ENCODE results near the gene OLAH. TPM values are rescaled to one million over a fixed set of nuclear protein-coding genes. Genes with fewer than 3 reads are reported as not detected.
"Not testable (repeated sequence)": the region's sequence is repeated elsewhere in the genome, so short reads cannot be mapped to it uniquely, and the experiment has no call there.

Gene OLAH
- under 1 TPM; 0.45 to 0.61 TPM for total RNA-seq

DNA sequence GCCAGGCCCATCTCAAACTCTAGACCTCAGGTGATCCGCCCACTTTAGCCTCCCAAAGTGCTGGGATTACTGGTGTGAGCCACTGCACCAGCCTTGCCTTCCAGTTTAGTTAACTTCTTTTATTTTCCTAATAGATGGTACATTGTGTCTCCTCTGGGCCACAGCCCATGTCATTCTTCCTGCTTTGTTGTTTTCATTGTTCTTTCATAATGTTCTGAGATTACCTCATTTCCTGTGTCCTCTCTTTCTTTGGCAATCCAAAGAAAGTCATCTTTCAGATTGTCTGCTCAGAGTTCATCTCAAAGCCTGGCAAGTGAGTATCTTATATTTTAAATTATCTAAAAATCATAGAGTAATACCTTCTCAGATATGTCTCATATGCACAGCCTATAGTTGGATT is at the start of gene OLAH:
OLAH (plus strand) TSS at position 270 of the 400 bp plus-strand sequence. CDS start 3,346 bp downstream, outside the sequence.
- POLR2A ChIA-PET = no interaction called here
- ATAC-seq (ENCODE audit: low read depth) = peak; percentile 58
- peaks cover 21% of the 10 kb centered on the region for H3K4me1 Mint-ChIP-seq

DNA sequence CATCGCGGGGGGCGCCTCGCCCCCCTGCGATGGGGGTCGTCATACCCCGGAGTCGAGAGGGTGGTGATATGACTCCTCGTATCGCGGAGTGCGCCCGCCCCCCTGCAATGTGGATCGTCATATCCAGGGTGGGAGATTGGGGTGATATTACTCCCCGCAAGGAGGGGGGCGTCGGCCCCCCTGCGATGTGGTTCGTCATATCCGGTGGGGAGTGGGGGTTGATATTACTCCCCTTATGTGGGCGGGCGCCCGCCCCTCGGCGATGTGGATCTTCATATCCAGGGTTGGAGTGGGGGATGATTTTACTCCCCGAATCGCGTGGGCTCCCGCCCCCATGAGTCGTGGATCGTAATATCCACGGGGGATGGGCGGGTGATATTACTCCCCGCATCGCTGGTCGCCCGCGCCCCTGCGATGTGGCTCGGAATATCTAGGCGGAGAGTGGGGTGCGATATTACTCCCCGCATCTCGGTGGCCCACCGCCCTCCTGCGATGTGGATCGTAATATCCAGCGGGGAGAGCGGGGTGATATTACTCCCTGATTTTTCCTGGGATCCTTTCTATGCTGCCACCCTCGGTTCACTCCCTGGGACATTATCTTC is 47.7 kb upstream of the OLAH start:
- POLR2A ChIA-PET = no interaction called here
- ATAC-seq (ENCODE audit: low read depth) (no peak), DNase-seq (no peak)
- Mint-ChIP-seq H3K4me1 (peaks cover 3% of the 10 kb centered on the region), H3K27ac (no peak overlapping the region), H3K9me3 (no peaks in the 10 kb centered on the region), H3K27me3 (peaks cover 2% of the 10 kb centered on the region), H3K36me3 (no peaks in the 10 kb centered on the region), H3K4me3 (no peak overlapping the region)

More for the DNA sequence above, at the start of gene OLAH:
- Mint-ChIP-seq H3K9me3 (peaks cover 6% of the 10 kb centered on the region), H3K4me3 (no peak within 1 kb of the TSS), H3K27ac (peak within 1 kb of the TSS; percentile 79), H3K27me3 (no peaks in the 10 kb centered on the region), H3K36me3 (peaks cover 4% of the 10 kb centered on the region)
- DNase-seq = no peak

DNA sequence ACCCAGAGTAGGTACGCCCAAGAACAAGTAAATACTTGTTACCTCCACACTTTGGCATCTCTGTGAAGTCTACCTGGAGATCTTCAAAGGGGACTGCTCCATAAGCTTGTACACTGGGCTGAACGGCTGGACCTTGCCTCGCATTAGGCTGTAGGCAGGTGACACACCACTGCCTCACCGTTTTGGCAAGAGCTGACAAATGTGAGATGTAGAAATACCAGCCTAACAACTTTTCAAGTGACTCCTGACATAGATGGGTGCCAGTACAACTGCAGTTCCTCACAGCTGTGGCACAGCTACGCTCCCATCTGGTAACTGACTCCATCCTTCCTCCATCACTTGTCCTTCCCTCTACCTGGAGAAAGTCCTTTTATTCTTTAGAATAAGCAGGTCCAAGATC is 30.2 kb upstream of the OLAH start:
- DNase-seq; H3K4me1 Mint-ChIP-seq; ATAC-seq (ENCODE audit: low read depth); H3K27ac Mint-ChIP-seq; POLR2A ChIA-PET; H3K36me3 Mint-ChIP-seq; H3K27me3 Mint-ChIP-seq; H3K9me3 Mint-ChIP-seq; H3K4me3 Mint-ChIP-seq: not testable (repeated sequence)

DNA sequence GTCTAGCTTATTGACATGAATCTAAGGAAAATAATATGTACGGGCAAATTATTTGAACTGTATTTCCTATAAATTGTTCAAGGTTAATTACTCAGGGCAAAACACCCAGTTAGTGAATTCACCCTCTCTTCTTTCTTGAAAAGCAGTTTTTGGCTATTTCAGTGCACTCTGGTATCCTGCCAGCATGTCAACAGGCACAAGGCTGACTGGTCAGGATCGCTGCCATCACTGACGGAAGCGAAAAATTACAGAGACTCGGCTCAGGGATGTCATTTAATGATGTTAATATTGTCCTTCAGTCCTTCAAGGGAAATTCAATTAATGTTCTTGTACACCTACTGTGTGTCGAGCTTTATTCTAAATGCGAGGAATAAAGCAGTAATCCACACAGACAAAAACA is 28.3 kb upstream of the OLAH start:
- no peaks in the 10 kb centered on the region for H3K36me3 Mint-ChIP-seq
- DNase-seq = no peak
- H3K9me3 Mint-ChIP-seq = no peaks in the 10 kb centered on the region
- no peaks in the 10 kb centered on the region for H3K27me3 Mint-ChIP-seq
- no peaks in the 10 kb centered on the region for H3K4me1 Mint-ChIP-seq
- no peak for ATAC-seq (ENCODE audit: low read depth)
- POLR2A ChIA-PET = no interaction called here
- H3K4me3 Mint-ChIP-seq = no peak overlapping the region
- no peak overlapping the region for H3K27ac Mint-ChIP-seq

DNA sequence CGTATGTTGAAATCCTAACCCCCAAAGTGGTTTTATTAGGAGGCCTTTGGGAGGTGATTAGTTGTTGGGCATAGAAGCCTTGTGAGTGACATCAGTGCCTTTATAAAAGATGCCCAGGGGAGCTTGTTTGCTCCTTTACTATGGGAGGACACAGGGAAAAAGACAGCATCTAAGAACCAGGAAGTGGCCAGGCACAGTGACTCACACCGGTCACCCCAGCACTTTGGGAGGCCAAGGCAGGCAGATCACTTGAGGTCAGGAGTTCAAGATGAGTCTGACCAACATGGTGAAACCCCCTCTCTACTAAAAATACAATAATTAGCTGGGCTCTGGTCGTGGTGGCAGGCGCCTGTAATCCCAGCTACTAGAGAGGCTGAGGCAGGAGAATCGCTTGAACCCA is 22.8 kb upstream of the OLAH start:
- ATAC-seq (ENCODE audit: low read depth); POLR2A ChIA-PET: not testable (repeated sequence)

DNA sequence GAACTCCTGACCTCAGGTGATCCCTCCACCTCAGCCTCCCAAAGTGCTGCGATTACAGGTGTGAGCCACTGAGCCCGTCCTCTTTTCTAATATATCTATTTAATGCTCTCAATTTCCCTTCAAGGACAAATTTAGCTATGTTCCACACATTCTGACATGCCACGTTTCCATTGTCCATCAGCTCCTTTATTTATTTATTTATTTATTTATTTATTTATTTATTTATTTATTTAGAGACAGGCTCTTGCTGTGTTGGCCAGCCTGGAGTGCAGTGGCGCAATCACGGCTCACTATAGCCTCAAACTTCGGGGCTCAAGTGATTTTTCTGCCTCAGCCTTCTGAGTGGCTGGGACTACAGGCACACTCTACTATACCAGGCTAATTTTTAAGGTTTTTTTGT is 20.7 kb upstream of the OLAH start:
- H3K4me3 Mint-ChIP-seq; H3K4me1 Mint-ChIP-seq; ATAC-seq (ENCODE audit: low read depth); H3K36me3 Mint-ChIP-seq; H3K27ac Mint-ChIP-seq; DNase-seq; POLR2A ChIA-PET; H3K9me3 Mint-ChIP-seq; H3K27me3 Mint-ChIP-seq: not testable (repeated sequence)

More for the DNA sequence above, 22.8 kb upstream of the OLAH start:
- not testable (repeated sequence) for H3K36me3 Mint-ChIP-seq, DNase-seq, H3K27ac Mint-ChIP-seq, H3K9me3 Mint-ChIP-seq, H3K4me3 Mint-ChIP-seq, H3K27me3 Mint-ChIP-seq, H3K4me1 Mint-ChIP-seq

DNA sequence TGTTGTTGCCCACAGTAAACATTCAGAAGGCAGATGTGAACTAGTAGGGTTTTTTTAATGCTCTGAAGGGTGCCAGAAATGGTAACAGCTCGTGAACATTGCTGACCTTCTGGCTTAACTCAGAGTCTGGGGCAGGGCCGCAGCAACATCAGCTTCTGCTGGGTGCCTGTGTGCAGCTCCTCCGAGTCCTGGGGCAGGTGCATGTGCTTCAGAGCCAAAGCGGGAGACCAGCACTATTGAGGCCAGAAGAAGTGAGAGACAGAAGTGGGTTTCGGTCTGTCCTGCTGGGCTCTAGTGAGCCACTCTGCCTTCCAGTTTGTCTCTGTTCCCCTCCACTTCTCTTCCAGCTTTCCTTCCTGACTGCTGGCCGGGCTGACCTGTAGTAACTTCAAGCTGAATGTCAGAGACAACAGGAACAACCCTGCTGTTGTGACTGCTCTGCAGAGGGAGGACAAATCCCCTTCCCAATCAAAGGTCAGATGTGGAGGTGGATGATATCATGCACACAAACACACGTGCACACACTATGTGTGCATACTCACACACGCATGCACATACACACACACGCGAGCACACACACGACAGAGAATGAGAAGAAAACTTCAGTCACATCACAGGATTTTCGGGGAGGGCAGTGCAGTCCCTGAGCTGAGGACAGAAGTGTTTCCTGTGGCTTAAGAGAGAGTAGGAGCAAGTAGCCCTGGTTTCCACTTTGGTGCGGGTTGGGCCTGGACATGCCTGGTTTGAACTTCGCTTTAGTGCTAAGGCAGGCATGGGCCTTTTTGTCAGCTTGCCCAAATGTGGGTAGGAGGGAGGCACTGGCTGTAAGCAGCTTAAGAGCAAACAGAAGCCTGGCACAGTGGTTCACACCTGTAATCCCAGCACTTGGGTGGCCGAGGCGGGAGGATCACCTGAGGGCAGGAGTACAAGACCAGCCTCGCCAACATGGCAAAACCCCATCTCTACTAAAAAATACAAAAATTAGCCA is 19.4 kb upstream of the OLAH start:
- peak overlapping the region; percentile 45 for H3K27ac Mint-ChIP-seq
- H3K9me3 Mint-ChIP-seq; DNase-seq; H3K36me3 Mint-ChIP-seq; H3K4me1 Mint-ChIP-seq; POLR2A ChIA-PET; H3K27me3 Mint-ChIP-seq; H3K4me3 Mint-ChIP-seq; ATAC-seq (ENCODE audit: low read depth): not testable (repeated sequence)

DNA sequence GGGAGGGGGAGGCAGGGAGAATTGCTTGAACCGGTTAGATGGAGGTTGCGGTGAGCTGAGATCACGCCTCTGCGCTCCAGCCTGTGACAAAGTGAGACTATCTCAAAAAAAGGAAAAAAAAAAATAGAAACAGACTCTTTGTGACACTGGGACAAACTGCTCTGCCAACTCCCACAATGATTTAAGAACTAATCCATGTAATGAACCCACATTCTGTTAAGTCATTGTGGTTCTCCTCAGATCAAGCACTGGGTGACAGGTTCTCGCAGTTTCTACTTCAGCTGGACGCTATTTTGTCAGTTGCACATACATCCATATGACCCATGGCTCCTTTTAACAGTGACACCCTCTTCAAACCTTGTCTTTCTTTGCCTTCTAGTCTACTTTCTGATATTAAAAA is 18.7 kb upstream of the OLAH start:
- H3K4me3 Mint-ChIP-seq; DNase-seq; H3K27me3 Mint-ChIP-seq; H3K9me3 Mint-ChIP-seq; POLR2A ChIA-PET; H3K4me1 Mint-ChIP-seq; ATAC-seq (ENCODE audit: low read depth); H3K27ac Mint-ChIP-seq; H3K36me3 Mint-ChIP-seq: not testable (repeated sequence)

DNA sequence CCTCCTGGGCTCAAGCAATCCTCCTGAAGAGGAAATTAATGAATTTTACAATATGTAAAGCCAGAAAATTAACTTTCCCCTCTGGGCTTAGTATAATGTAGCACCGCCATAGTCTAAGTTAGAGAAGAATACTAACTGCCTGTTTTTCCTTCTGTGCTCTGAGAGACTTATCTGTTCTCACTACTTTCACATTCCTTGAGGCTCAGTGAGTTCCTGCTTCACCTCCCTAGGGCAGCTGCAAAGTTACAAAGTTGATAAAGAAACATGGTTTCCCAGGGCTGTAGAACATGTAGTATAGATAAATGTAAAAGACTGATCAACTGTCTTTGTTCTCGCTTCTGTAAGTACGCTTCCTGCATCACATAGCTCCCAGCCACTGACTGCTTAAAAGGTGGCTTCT is 16.0 kb upstream of the OLAH start:
- DNase-seq (no peak), ATAC-seq (ENCODE audit: low read depth) (no peak)
- H3K27ac Mint-ChIP-seq = no peak overlapping the region
- H3K36me3 Mint-ChIP-seq = no peaks in the 10 kb centered on the region
- H3K9me3 Mint-ChIP-seq = no peaks in the 10 kb centered on the region
- H3K27me3 Mint-ChIP-seq = peaks cover 7% of the 10 kb centered on the region
- peaks cover 4% of the 10 kb centered on the region for H3K4me1 Mint-ChIP-seq
- no peak overlapping the region for H3K4me3 Mint-ChIP-seq
- POLR2A ChIA-PET = no interaction called here

DNA sequence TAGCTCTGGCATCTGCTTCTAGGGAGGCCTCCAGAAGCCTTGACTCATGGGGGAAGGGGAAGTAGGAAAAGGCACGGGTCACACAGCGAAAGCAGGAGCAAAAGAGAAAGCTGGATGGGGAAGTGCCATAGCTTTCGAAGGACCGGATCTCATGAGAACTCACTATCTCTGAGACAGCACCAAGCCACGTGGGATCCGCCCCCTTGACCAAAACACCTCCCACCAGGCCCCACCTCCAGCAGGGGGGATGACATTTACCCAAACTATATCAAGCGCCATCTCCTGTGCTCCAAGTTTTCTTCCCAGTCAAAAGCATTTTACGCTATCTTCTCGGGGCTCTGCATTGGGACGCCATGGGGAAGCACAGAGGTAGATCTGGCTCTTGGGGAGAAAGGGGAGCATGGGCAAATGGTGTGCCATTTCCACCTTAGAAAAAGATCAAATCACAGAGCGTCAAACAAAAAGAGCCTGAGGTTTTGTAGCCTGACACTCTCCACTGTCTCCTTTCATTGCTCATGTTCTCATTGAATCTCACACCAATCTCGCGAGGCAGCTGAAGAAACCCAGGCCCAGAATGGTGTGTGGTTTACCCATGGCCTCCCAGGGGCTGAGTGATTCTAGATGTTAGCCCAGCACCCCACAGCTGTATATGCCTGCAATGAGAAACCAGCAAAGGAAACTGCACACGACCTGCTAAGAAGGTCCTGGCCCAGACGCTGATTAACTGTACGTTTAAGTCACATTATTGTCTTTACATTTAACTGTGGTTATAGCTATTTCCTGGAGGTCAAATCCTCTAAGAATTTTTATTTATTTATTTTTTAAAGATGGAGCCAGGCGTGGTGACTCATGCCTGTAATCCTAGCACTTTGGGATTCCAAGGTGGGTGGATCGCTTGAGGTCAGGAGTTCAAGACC is 8.1 kb upstream of the OLAH start:
- no peak overlapping the region for H3K4me3 Mint-ChIP-seq
- peak; percentile 47 for ATAC-seq (ENCODE audit: low read depth)

DNA sequence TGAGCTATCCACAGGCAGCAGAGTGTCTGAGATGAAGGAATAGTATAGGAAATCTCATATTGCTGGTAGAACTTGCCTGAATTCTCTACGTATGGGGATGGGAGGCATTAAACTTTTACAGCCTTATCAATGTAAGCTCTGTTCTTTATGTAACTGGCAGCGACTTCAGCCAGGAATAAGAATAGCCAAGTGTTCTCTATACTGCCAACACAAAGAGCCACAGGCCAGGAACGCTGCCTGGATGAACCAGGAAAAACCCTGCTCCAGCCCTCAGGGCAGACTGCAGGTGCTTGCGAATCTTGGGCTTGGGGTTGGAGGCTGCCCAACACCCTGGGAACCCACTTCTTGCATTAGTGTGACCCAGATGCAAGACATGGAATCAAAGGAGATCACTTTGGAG is 6.1 kb upstream of the OLAH start:
- Mint-ChIP-seq H3K4me1 (peaks cover 13% of the 10 kb centered on the region), H3K27me3 (peaks cover 3% of the 10 kb centered on the region), H3K9me3 (peaks cover 3% of the 10 kb centered on the region), H3K4me3 (no peak overlapping the region), H3K36me3 (no peaks in the 10 kb centered on the region), H3K27ac (no peak overlapping the region)
- POLR2A ChIA-PET = no interaction called here
- DNase-seq = no peak
- ATAC-seq (ENCODE audit: low read depth) = no peak

More for the DNA sequence above, 8.1 kb upstream of the OLAH start:
- Mint-ChIP-seq H3K27ac (no peak overlapping the region), H3K9me3 (peaks cover 3% of the 10 kb centered on the region), H3K36me3 (no peaks in the 10 kb centered on the region), H3K4me1 (peaks cover 11% of the 10 kb centered on the region), H3K27me3 (peaks cover 6% of the 10 kb centered on the region)
- DNase-seq = no peak
- POLR2A ChIA-PET = no interaction called here

DNA sequence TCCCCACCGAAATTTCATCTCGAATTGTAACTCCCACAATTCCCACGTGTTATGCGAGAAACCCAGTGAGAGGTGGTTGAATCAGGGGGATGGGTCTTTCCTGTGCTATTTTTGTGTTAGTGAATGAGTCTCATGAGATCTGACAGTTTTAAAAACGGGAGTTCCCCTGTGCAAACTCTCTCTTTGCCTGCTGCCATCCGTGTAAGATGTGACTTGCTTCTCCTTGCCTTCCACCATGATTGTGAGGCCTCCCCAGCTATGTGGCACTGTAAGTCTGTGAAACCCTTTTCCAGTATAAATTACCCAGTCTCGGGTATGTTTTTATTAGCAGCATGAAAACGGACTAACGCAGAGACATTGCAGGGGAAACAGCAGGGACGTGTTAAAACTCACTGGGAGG is 5.3 kb upstream of the OLAH start:
- peaks cover under 1% of the 10 kb centered on the region for H3K27me3 Mint-ChIP-seq
- H3K4me3 Mint-ChIP-seq = no peak overlapping the region
- no peak overlapping the region for H3K27ac Mint-ChIP-seq
- peaks cover 4% of the 10 kb centered on the region for H3K9me3 Mint-ChIP-seq
- ATAC-seq (ENCODE audit: low read depth) (no peak), DNase-seq (no peak)
- peaks cover 14% of the 10 kb centered on the region for H3K4me1 Mint-ChIP-seq
- POLR2A ChIA-PET = no interaction called here
- H3K36me3 Mint-ChIP-seq = peaks cover under 1% of the 10 kb centered on the region

DNA sequence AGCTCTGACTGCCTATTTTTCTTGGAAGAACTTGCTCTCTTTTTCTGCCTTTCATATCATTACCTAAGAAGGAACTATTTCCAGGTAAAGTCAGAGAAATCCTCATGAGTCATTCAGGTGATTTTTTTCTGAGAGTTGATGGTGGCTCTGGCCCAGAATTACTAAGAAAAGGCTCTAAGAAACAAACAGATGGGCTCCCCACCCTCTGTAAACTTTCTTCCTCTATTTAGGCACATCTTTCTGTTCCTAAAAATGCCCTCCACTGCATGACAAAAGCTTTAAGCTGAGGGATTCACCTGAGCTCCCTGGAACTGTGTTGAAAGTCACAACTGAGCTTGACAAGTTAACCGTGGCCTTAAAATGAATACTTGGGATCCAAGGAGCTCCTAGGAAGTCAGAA is 1.6 kb downstream of the OLAH start:
- peaks cover 18% of the 10 kb centered on the region for H3K4me1 Mint-ChIP-seq
- H3K9me3 Mint-ChIP-seq = peaks cover 4% of the 10 kb centered on the region
- H3K27ac Mint-ChIP-seq = no peak overlapping the region
- DNase-seq (no peak), ATAC-seq (ENCODE audit: low read depth) (no peak)
- H3K36me3 Mint-ChIP-seq = peaks cover 4% of the 10 kb centered on the region
- POLR2A ChIA-PET = no interaction called here
- no peak overlapping the region for H3K4me3 Mint-ChIP-seq
- H3K27me3 Mint-ChIP-seq = no peaks in the 10 kb centered on the region
